OCI-LY1 (cell line): ENCODE data around the gene SIGLEC6.

ENCODE experiments used
- EZH2 ChIP-seq: fragments of 200-600 bp; sonication (generic), shearing (Covaris generic); IDR thresholded peaks from 2 replicates; pipeline ENCODE4 v1.8.0; 2017; ENCODE audit warnings: borderline replicate concordance, mixed run types, mild to moderate bottlenecking, antibody characterized with exemption, low read length, moderate library complexity, mixed read lengths
- TF ChIP-seq, protein P1 (sequence below): fragments of 200-600 bp; sonication (generic), shearing (Covaris generic); IDR thresholded peaks from 2 replicates; pipeline ENCODE4 v1.5.1; 2017; ENCODE audit warnings: mild to moderate bottlenecking, antibody characterized with exemption, low read length, moderate library complexity, mixed read lengths

- TF ChIP-seq, protein P1, sequence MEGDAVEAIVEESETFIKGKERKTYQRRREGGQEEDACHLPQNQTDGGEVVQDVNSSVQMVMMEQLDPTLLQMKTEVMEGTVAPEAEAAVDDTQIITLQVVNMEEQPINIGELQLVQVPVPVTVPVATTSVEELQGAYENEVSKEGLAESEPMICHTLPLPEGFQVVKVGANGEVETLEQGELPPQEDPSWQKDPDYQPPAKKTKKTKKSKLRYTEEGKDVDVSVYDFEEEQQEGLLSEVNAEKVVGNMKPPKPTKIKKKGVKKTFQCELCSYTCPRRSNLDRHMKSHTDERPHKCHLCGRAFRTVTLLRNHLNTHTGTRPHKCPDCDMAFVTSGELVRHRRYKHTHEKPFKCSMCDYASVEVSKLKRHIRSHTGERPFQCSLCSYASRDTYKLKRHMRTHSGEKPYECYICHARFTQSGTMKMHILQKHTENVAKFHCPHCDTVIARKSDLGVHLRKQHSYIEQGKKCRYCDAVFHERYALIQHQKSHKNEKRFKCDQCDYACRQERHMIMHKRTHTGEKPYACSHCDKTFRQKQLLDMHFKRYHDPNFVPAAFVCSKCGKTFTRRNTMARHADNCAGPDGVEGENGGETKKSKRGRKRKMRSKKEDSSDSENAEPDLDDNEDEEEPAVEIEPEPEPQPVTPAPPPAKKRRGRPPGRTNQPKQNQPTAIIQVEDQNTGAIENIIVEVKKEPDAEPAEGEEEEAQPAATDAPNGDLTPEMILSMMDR = no peak
- no peak for TF ChIP-seq EZH2
These were observed 10.2 kb upstream of the SIGLEC6 start for GRCh38 chr19:51541458-51542357.
